ACC112 (cell line): ENCODE measurements around the gene SLC6A18.
"Not testable (repeated sequence)": the region's sequence is repeated elsewhere in the genome, so short reads cannot be mapped to it uniquely, and the experiment has no call there.

Experiments used
- H2AFZ ChIP-seq: fragments of 200-600 bp; sonication (generic); one replicate; pipeline ENCODE4 v1.6.0; 2017; ENCODE audit warnings: antibody characterized with exemption, low read length; ENCODE audit not compliant: unreplicated experiment
- H3K27ac ChIP-seq: fragments of 200-600 bp; sonication (generic); 2 replicates; pipeline ENCODE4 v1.5.1; 2014; ENCODE audit warnings: low read depth, mild to moderate bottlenecking, antibody characterized with exemption, low read length, moderate library complexity
- H3K27me3 ChIP-seq: fragments of 200-600 bp; sonication (generic); 2 replicates; pipeline ENCODE4 v1.6.1; 2014; ENCODE audit warnings: mild to moderate bottlenecking, antibody characterized with exemption, low read length, moderate library complexity, mixed read lengths; ENCODE audit not compliant: insufficient read depth
- H3K36me3 ChIP-seq: fragments of 200-600 bp; sonication (generic); 2 replicates; pipeline ENCODE4 v1.6.1; 2016; ENCODE audit warnings: mild to moderate bottlenecking, antibody characterized with exemption, low read length, moderate library complexity, mixed read lengths; ENCODE audit not compliant: insufficient read depth
- H3K4me1 ChIP-seq: fragments of 200-600 bp; sonication (generic); one replicate; pipeline ENCODE4 v1.6.1; 2016; ENCODE audit warnings: low read length, mixed read lengths; ENCODE audit not compliant: insufficient read depth, unreplicated experiment, control insufficient read depth
- H3K4me3 ChIP-seq: fragments of 200-600 bp; sonication (generic); 2 replicates; pipeline ENCODE4 v1.5.1; 2014; ENCODE audit warnings: mild to moderate bottlenecking, low read depth, low read length
- H3K79me2 ChIP-seq: fragments of 200-600 bp; sonication (generic); one replicate; pipeline ENCODE4 v1.6.0; 2016; ENCODE audit warnings: low read length; ENCODE audit not compliant: control insufficient read depth, unreplicated experiment, insufficient read depth

Gene SLC6A18

DNA sequence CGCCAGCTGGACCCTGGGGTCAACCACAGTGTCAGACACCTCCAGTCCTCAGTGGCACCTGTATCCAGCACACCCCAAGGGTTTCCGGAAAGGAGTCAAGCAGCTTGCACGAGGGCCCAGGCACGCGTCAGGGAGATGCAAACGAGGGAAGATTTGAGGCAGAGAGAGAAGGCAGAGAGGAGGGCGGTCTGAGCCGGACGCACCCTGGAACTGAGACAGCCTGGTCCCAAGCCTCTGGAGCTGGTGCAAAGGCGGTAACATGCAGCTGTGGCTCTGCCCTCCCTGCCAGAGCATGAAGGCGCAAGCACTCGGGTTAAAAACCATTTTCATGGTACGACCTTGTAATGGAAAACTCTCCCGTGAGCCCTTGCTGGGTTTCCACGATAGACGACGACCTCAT, 32.2 kb downstream of the SLC6A18 start:
- H3K27ac ChIP-seq = no peak overlapping the region
- no peak overlapping the region for H2AFZ ChIP-seq
- no peaks in the 10 kb centered on the region for H3K79me2 ChIP-seq
- H3K4me3 ChIP-seq = no peak overlapping the region
- H3K36me3 ChIP-seq = no peaks in the 10 kb centered on the region
- peaks cover 6% of the 10 kb centered on the region; the same call in 1 of the 2 replicates for H3K27me3 ChIP-seq
- no peaks in the 10 kb centered on the region for H3K4me1 ChIP-seq

GRCh38 chr5:1257841-1258240, 32.7 kb downstream of the SLC6A18 start:
- Histone ChIP-seq H3K27ac (no peak overlapping the region), H3K4me3 (no peak overlapping the region), H3K36me3 (no peaks in the 10 kb centered on the region), H2AFZ (no peak overlapping the region), H3K27me3 (peaks cover 6% of the 10 kb centered on the region; the same call in 1 of the 2 replicates), H3K79me2 (no peaks in the 10 kb centered on the region), H3K4me1 (no peaks in the 10 kb centered on the region)

- H3K27me3 ChIP-seq = peaks cover 6% of the 10 kb centered on the region; the same call in 1 of the 2 replicates
- no peaks in the 10 kb centered on the region for H3K36me3 ChIP-seq
- no peaks in the 10 kb centered on the region for H3K79me2 ChIP-seq
- no peak overlapping the region for H3K27ac ChIP-seq
- no peak overlapping the region for H3K4me3 ChIP-seq
- no peaks in the 10 kb centered on the region for H3K4me1 ChIP-seq
- H2AFZ ChIP-seq = no peak overlapping the region
These were observed 34.8 kb downstream of the SLC6A18 start for GRCh38 chr5:1259806-1260480.

- Histone ChIP-seq H3K27me3 (no peaks in the 10 kb centered on the region), H3K79me2 (no peaks in the 10 kb centered on the region), H3K27ac (no peak overlapping the region), H3K36me3 (no peaks in the 10 kb centered on the region), H2AFZ (no peak overlapping the region), H3K4me3 (no peak overlapping the region), H3K4me1 (no peaks in the 10 kb centered on the region)
These were observed 36.5 kb downstream of the SLC6A18 start for GRCh38 chr5:1261643-1262042.

- H3K79me2 ChIP-seq = no peaks in the 10 kb centered on the region
- no peak overlapping the region for H2AFZ ChIP-seq
- no peaks in the 10 kb centered on the region for H3K36me3 ChIP-seq
- H3K4me3 ChIP-seq = no peak overlapping the region
- H3K4me1 ChIP-seq = no peaks in the 10 kb centered on the region
- H3K27me3 ChIP-seq = no peaks in the 10 kb centered on the region
- H3K27ac ChIP-seq = no peak overlapping the region
These were observed 37.2 kb downstream of the SLC6A18 start for GRCh38 chr5:1262381-1262780.

DNA sequence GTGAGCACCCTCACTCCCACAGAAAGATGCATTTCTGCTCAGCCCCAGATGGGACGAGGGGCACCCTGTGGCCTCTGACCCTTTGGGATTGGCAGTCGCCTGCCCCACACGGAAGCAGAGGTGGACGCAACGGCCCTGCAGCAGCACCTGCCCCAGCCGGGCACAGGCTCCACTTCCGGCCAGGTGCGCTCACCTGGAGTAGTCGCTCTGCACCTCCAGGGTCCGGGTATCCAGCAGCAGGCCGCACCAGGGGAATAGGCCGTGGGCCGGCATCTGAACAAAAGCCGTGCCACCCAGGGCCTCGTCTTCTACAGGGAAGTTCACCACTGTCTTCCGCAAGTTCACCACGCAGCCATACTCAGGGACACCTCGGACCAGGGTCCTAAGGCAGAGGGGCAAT, 39.0 kb downstream of the SLC6A18 start:
- no peaks in the 10 kb centered on the region for H3K36me3 ChIP-seq
- no peak overlapping the region for H3K27ac ChIP-seq

GRCh38 chr5:1265026-1265425, 39.8 kb downstream of the SLC6A18 start:
- Histone ChIP-seq H3K36me3 (no peaks in the 10 kb centered on the region), H3K27ac (no peak overlapping the region), H3K4me1 (no peaks in the 10 kb centered on the region)

More for the DNA sequence above, 39.0 kb downstream of the SLC6A18 start:
- no peak overlapping the region for H2AFZ ChIP-seq
- no peaks in the 10 kb centered on the region for H3K27me3 ChIP-seq
- no peaks in the 10 kb centered on the region for H3K79me2 ChIP-seq
- H3K4me1 ChIP-seq = no peaks in the 10 kb centered on the region
- H3K4me3 ChIP-seq = no peak overlapping the region

DNA sequence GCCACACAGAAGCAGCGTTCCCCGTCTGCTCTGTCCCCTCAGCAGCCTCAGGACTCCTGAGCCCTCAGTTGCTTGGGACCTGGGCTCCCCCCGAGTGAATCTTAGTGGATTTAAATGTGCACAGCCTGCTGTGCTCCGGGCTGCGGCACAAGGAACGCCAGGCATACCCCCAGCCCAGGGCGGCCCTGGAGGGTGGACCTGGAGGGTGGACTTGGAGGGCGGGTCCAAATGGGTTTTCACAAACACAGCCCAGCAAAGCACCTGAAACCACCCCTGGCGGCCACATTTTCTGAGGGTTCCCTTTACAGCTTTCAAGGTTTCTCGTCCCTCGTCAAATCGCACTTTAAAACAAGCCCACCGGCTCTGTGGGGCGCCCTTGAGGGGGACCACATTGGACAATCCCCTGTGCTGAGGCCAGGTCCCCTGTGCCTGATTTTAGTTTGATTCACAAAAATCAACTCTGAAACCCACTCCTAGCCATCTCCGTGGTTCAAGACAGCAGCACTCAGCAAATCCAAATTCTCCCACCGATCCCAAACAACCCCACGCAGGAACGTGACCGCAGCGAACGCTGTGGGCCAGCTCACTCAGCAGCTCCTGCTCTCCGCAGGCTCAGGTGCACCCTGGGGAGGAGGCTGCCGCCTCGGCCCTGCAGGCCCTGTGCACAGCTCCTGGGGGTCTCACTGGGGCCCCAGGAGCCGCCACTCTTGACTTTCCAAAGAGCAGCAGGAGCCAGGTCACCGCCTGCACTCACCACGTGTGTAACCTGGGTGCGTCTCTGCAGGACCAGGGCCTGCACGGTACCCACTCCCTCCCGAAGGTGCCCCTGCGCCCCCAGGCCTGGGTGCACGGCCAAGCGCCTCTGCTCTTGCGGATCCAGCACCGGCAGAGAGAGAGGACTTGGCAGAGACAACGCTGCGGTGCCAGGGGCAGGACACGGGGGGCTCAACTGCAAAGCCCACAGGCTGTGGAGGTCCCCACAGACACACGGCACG, 40.6 kb downstream of the SLC6A18 start:
- Histone ChIP-seq H3K4me3 (no peak overlapping the region), H2AFZ (no peak overlapping the region), H3K27ac (no peak overlapping the region), H3K4me1 (no peaks in the 10 kb centered on the region), H3K79me2 (no peaks in the 10 kb centered on the region), H3K27me3 (no peaks in the 10 kb centered on the region), H3K36me3 (no peaks in the 10 kb centered on the region)

More at GRCh38 chr5:1265026-1265425, 39.8 kb downstream of the SLC6A18 start:
- Histone ChIP-seq H3K27me3 (no peaks in the 10 kb centered on the region), H3K4me3 (no peak overlapping the region), H2AFZ (no peak overlapping the region), H3K79me2 (no peaks in the 10 kb centered on the region)

DNA sequence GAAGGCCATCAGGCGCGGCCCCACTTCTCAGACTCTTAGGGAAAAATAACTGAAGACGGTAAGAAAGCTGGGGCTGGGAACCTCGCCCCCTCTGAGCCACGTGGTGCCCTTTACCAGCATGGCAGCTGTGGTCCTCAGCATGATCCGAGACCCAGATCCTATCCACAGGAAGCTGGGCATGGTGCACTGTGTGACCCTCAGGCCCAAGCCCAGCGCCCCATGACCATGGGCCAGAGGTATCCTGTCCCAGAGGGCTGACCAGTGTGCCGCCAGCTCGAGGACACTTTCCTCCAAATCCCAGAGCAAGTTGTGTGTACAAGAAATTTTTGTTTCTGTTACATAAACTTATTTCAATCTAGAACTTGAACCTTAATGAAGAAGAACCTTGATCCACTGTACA, 41.6 kb downstream of the SLC6A18 start:
- no peaks in the 10 kb centered on the region for H3K27me3 ChIP-seq
- no peak overlapping the region for H3K27ac ChIP-seq
- no peaks in the 10 kb centered on the region for H3K79me2 ChIP-seq
- no peak overlapping the region for H3K4me3 ChIP-seq
- H3K36me3 ChIP-seq = no peaks in the 10 kb centered on the region
- H2AFZ ChIP-seq = no peak overlapping the region
- no peaks in the 10 kb centered on the region for H3K4me1 ChIP-seq

DNA sequence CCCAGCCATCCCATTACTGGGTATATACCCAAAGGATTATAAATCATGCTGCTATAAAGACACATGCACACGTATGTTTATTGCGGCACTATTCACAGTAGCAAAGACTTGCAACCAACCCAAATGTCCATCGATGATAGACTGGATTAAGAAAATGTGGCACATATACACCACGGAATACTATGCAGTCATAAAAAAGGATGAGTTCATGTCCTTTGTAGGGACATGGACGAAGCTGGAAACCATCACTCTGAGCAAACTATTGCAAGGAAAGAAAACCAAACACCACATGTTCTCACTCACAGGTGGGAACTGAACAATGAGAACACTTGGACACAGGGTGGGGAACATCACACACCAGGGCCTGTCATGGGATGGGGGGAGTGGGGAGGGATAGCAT, 42.3 kb downstream of the SLC6A18 start:
- H2AFZ ChIP-seq, H3K4me1 ChIP-seq, H3K36me3 ChIP-seq: not testable (repeated sequence)

More for the DNA sequence above, 42.3 kb downstream of the SLC6A18 start:
- not testable (repeated sequence) for H3K4me3 ChIP-seq, H3K27ac ChIP-seq, H3K79me2 ChIP-seq, H3K27me3 ChIP-seq
